ENCODE measurements around the gene ZDHHC18. TPM values are rescaled to one million over a fixed set of nuclear protein-coding genes. Genes with fewer than 3 reads are reported as not detected.

The ZDHHC18 gene
- total and polyA plus RNA-seq, 2 of the 8 experiments (the other 6 are each of a cell fraction or from before 2014, with no cell fraction given): 29.7 to 49.8 TPM

DNA sequence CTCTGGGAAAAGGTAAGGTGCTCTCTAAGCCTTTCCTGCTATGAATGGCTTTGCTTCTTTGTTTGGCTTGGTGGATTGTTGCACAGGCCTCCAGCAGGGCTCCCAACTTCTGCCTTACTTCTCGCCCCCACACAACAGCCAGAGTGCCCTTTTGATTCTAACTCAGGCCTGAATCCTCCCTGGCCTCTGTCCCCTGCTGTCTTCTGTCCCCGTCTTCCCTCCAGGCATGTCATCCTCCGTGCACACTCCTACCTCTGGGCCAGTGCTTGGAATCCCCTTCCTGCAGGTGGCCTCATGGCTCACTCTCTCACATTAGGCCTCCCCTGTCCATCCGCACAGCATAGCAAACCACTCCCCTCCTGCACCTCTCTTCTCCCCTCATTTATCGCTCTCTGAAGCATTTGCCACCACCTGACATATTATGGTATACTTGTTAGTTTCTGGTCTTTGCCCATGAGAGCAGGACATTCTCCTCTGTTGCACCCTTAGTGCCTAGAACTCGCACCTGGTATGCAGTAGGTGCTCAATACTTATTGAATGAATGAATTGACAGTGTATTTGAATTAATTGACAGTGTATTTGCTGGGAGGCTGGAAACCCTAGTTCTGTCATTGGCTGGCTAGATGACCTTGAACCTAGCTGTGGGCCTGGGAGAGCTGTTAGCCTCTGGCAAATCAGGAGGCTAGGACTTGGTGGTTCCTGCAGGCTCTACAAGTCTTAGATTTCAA lies 2.9 kb downstream of the ZDHHC18 start (continued):
- TF ChIP-seq SP1 (IDR thresholded peaks at IDR 0.05; ENCODE audit: low read depth, low read length) (no peak), CEBPB (IDR thresholded peaks at IDR 0.05; ENCODE audit: low read depth, low read length) (no peak)

Data from H1 (cell line).